Activated CD8-positive, alpha-beta T cell treated with anti-CD3 and anti-CD28 coated beads for 36 hours (primary cell): ENCODE data around the gene NEU3. TPM values are rescaled to one million over a fixed set of nuclear protein-coding genes. Genes with fewer than 3 reads are reported as not detected.

ENCODE experiments used
- ATAC-seq: fragments of 200-7000 bp; cut with Tn5 transposase; one replicate; pipeline ENCODE4 v1.10.0; 2021; ENCODE audit warnings: mild to moderate bottlenecking, moderate library complexity
- CTCF ChIA-PET: fragments of 350-600 bp; sonication (Branson Sonifier 250); formaldehyde crosslinking; loops from one replicate; lab custom pipeline; 2021; ENCODE audit warnings: antibody characterized with exemption; lab: Charles Lee
- POLR2A ChIA-PET: fragments of 350-600 bp; sonication (Branson Sonifier 250); formaldehyde crosslinking; loops from one replicate; lab custom pipeline; 2021; ENCODE audit warnings: antibody characterized with exemption; lab: Charles Lee
- DNase-seq: peaks from one replicate; pipeline ENCODE4 v3.0.0-alpha.2; 2020
- H3K27ac Mint-ChIP-seq: one replicate; pipeline ENCODE4 v1.8.0; 2021; ENCODE audit warnings: mild to moderate bottlenecking, mixed read lengths
- H3K27me3 Mint-ChIP-seq: one replicate; pipeline ENCODE4 v1.8.0; 2021; ENCODE audit warnings: mixed read lengths
- H3K36me3 Mint-ChIP-seq: one replicate; pipeline ENCODE4 v1.8.0; 2021; ENCODE audit warnings: low read depth, mixed read lengths
- H3K4me1 Mint-ChIP-seq: one replicate; pipeline ENCODE4 v1.8.0; 2021; ENCODE audit warnings: low read depth, mixed read lengths
- H3K4me3 Mint-ChIP-seq: one replicate; pipeline ENCODE4 v1.8.0; 2021; ENCODE audit warnings: mild to moderate bottlenecking, moderate library complexity, mixed read lengths
- H3K9me3 Mint-ChIP-seq: one replicate; pipeline ENCODE4 v1.8.0; 2021; ENCODE audit warnings: mixed read lengths
- CTCF ChIP-seq: fragments of 200-600 bp; IDR thresholded peaks from one replicate; pipeline ENCODE4 v1.8.0; 2022; ENCODE audit warnings: antibody characterized with exemption, mild to moderate bottlenecking
- intact Hi-C: fragments of 100-400 bp; cut with micrococcal nuclease; formaldehyde crosslinking; loops from one replicate; pipeline ENCODE4 v1.10.0; 2022
- total RNA-seq, 2 experiments: library from RNA; stranded (reverse); gene quantifications; one replicate each; pipeline ENCODE4 v1.2.3, GENCODE V29; 2021

NEU3 gene
- total RNA-seq, 2 experiments from 2014 or later: 18.6 to 19.4 TPM

DNA sequence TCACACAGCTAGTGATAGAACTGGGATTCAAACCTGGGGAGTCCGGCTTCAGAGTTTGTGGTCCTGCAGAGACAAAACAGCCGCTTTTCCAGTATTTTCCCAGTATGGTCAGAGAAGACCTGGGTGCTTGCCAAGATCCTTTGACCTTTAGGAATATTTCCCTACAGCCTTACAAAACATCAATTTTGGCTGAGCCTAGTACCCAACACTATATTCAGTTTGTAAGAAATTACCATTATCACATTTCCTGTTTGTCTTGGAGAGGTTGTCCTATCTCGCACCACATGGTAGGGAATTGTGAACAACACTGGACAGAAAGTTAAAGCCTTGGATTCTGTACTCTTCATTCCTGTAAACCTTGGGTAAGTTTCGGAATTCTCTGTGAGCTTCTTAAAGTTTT, 10.7 kb upstream of the NEU3 start:
- TF ChIP-seq CTCF: no peak
- DNase-seq (no peak), ATAC-seq (no peak)
- H3K9me3 Mint-ChIP-seq: no peaks in the 10 kb centered on the region
- H3K27ac Mint-ChIP-seq: no peak overlapping the region
- ChIA-PET POLR2A (no interaction called here), CTCF (interaction anchor here (0.8 kb wide), 1 partner anchor 14 kb away, joined by 3 read pairs; no protein-coding TSS in a partner anchor)
- intact Hi-C loops: no loop called here
- no peak overlapping the region for H3K4me3 Mint-ChIP-seq
- H3K27me3 Mint-ChIP-seq: no peaks in the 10 kb centered on the region
- peaks cover 18% of the 10 kb centered on the region for H3K36me3 Mint-ChIP-seq
- peaks cover 2% of the 10 kb centered on the region for H3K4me1 Mint-ChIP-seq

- intact Hi-C loops: no loop called here
- CTCF ChIA-PET: no interaction called here
- no peak overlapping the region for H3K27ac Mint-ChIP-seq
These were observed 8.1 kb upstream of the NEU3 start for GRCh38 chr11:74980634-74981033.

DNA sequence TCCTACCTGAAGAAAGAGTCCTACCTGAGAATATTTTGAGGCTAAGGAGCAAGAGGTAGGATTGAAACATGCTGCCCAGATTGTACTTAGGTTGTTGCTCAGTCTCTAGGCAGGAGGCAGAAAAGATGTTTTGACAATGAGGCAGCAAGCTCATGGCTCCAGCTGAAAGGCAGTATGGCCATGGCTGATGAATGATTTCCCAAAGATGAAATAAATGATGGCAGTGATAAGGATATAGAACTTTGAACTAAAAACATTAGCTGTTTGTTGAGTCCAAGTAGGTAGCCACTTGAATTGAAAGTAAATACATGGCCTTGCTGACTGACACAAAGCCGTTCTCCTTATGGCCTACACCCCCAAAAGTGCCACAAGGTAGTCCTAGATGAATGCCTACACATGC, 6.8 kb upstream of the NEU3 start:
- DNase-seq: no peak
- no peaks in the 10 kb centered on the region for H3K4me1 Mint-ChIP-seq
- no peak overlapping the region for H3K4me3 Mint-ChIP-seq
- peaks cover 6% of the 10 kb centered on the region for H3K36me3 Mint-ChIP-seq
- ChIA-PET POLR2A (interaction anchor here (1.3 kb wide), 1 partner anchor 17 kb away, joined by 3 read pairs; no protein-coding TSS in a partner anchor), CTCF (interaction anchor here (0.7 kb wide), 1 partner anchor 223 kb away, joined by 3 read pairs; no protein-coding TSS in a partner anchor)
- no peaks in the 10 kb centered on the region for H3K9me3 Mint-ChIP-seq
- TF ChIP-seq CTCF: no peak
- no peak for ATAC-seq
- intact Hi-C loops: no loop called here
- no peak overlapping the region for H3K27ac Mint-ChIP-seq
- no peaks in the 10 kb centered on the region for H3K27me3 Mint-ChIP-seq

More at GRCh38 chr11:74980634-74981033, 8.1 kb upstream of the NEU3 start:
- DNase-seq (no peak), ATAC-seq (no peak)
- H3K4me3 Mint-ChIP-seq: no peak overlapping the region
- H3K4me1 Mint-ChIP-seq: no peaks in the 10 kb centered on the region
- no peaks in the 10 kb centered on the region for H3K9me3 Mint-ChIP-seq
- POLR2A ChIA-PET: no interaction called here
- no peaks in the 10 kb centered on the region for H3K27me3 Mint-ChIP-seq
- H3K36me3 Mint-ChIP-seq: peaks cover 10% of the 10 kb centered on the region
- no peak for TF ChIP-seq CTCF

- TF ChIP-seq CTCF: no peak
- no peaks in the 10 kb centered on the region for H3K27me3 Mint-ChIP-seq
- H3K27ac Mint-ChIP-seq: no peak overlapping the region
- no peak overlapping the region for H3K4me3 Mint-ChIP-seq
- intact Hi-C loops: no loop called here
- DNase-seq (no peak), ATAC-seq (no peak)
- no peaks in the 10 kb centered on the region for H3K36me3 Mint-ChIP-seq
- no peaks in the 10 kb centered on the region for H3K9me3 Mint-ChIP-seq
- H3K4me1 Mint-ChIP-seq: peaks cover 2% of the 10 kb centered on the region
- ChIA-PET POLR2A (no interaction called here), CTCF (no interaction called here)
These were observed 4.7 kb upstream of the NEU3 start for GRCh38 chr11:74984070-74984469.

DNA sequence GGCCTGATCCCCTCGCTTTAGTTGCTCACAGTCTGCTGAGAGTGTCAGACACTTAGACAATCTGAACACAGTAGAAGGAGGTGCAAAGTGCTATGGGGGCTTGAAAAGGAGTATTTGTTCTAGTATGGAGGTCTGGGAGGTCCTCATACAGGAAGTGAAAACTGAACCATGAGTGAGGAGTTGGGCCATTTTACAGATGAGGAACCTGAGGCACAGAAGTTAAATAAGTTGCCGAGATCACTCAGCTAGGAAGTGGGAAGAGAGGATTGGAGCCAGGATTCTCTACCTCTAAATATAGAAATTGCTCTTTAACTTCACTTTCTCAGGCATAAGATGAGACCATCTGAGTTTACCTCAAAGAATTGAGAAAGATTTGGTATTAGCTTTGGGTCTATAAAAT, 4.0 kb upstream of the NEU3 start:
- CTCF ChIA-PET: no interaction called here
- Mint-ChIP-seq H3K4me3 (no peak overlapping the region), H3K9me3 (no peaks in the 10 kb centered on the region), H3K36me3 (no peaks in the 10 kb centered on the region), H3K27ac (no peak overlapping the region), H3K27me3 (no peaks in the 10 kb centered on the region), H3K4me1 (peaks cover 5% of the 10 kb centered on the region)
- no peak for TF ChIP-seq CTCF
- DNase-seq: no peak
- POLR2A ChIA-PET: interaction anchor here (1.0 kb wide), 1 partner anchor 156 kb away, joined by 3 read pairs; no protein-coding TSS in a partner anchor
- intact Hi-C loops: no loop called here
- ATAC-seq: no peak
